Panc1 (cell line): ENCODE measurements around the gene TMOD2.

Experiments used
- CTCF ChIP-seq: fragments of 450-650 bp; IDR thresholded peaks from 2 replicates; pipeline ENCODE4 v1.5.1; 2017; ENCODE audit warnings: mild to moderate bottlenecking
- POLR2AphosphoS5 ChIP-seq: IDR thresholded peaks from 2 replicates; pipeline ENCODE4 v1.6.1; 2012; ENCODE audit warnings: mild to moderate bottlenecking, low read depth, low read length, moderate library complexity
- REST ChIP-seq, 2 experiments: IDR thresholded peaks; 2 replicates each; pipeline ENCODE4 v1.6.1; 2011 to 2012; ENCODE audit warnings: low read depth in 2 of 2, control low read depth in 1 of 2, low read length in 1 of 2, mild to moderate bottlenecking in 1 of 2, moderate library complexity in 1 of 2; ENCODE audit not compliant: insufficient read depth in 1 of 2
- SIN3A ChIP-seq: IDR thresholded peaks from 2 replicates; pipeline ENCODE4 v1.6.1; 2012; ENCODE audit warnings: low read depth, mild to moderate bottlenecking, low read length, moderate library complexity, borderline replicate concordance; ENCODE audit not compliant: insufficient read depth
- TCF7L2 ChIP-seq: IDR thresholded peaks from 2 replicates; pipeline ENCODE4 v1.6.1; 2011; ENCODE audit warnings: mild to moderate bottlenecking, low read depth, low read length, inconsistent platforms

- TF ChIP-seq CTCF (no peak), TCF7L2 (no peak), SIN3A (no peak), POLR2AphosphoS5 (no peak), REST (IDR thresholded peaks at IDR 0.05; ENCODE audit: insufficient read depth in 1 of 2, low read depth in 2 of 2, low read length in 1 of 2) (no peak)
These were observed 2.9 kb downstream of the TMOD2 start for GRCh38 chr15:51754267-51754666.
